Myocyte (in vitro differentiated cells): ENCODE measurements around the gene SLC24A3. TPM values are rescaled to one million over a fixed set of nuclear protein-coding genes. Genes with fewer than 3 reads are reported as not detected.

Experiments
- DNase-seq: peaks from one replicate; pipeline ENCODE4 v3.0.0-alpha.2; 2012; ENCODE audit warnings: low read depth
- total RNA-seq: library from RNA; depleted of rRNA; stranded (reverse); fragments of >200 nt; gene quantifications from 2 replicates; pipeline ENCODE4 v1.2.3, GENCODE V29; 2014

SLC24A3 gene
- total RNA-seq, 1 donor from 2014 or later = 0.03 TPM

DNA sequence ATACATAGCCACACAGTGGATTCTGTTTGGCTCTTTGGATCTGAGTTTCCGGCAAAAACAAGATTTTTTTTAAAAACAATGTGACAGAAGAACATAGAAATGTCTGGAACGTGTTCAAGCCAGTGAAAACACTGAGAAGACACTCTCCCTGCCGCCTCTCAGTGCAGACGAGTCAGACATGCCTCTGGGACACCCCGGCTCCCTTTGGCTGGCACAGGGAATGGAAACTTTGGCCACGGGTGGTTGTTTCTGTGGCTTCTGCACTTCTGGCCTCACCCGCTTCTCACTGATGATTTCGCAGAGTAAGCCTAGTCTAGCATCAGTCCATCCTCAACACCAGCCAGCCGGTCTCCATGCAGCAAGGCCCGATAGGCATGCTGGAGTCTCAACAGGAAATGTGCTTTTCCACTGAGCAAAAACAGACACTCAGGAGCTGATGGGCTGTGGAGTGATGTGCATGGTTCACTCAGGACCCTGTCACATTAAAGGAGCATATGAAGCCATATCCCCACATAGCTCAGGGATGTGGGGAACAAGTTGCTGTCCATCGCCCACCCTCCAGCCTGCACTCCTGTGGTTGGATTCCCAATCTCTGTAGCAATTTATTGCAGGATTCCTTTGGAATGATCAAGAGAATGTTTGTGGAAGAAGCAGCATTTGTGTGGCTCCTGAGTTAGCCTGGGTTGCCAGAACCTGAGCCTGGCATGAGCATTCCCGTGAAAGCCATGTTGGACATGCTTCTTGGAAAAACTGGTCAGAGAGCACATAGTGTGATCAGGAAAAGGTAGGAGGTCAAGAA, 283.7 kb downstream of the SLC24A3 start:
- peak; percentile 67 for DNase-seq

DNA sequence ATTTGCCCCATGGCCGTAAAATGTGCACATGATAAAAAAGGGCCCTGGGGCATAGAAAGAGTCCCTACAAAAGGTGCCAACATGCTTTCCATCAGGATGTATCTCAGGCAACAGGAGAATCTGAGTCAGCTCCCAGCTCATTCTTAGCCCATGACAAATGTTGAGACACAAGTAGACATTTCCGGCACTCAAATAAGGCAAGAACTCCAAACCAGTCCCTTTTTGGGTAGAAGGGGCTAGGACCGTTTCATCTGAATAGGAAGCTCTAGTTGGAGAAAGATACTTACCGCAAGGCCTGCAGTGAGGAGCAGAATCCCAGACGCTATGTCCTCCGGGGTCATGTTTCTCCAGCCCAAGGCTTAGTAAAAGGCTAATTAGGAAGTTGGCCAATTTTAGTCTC, 284.6 kb downstream of the SLC24A3 start:
- DNase-seq = no peak

DNA sequence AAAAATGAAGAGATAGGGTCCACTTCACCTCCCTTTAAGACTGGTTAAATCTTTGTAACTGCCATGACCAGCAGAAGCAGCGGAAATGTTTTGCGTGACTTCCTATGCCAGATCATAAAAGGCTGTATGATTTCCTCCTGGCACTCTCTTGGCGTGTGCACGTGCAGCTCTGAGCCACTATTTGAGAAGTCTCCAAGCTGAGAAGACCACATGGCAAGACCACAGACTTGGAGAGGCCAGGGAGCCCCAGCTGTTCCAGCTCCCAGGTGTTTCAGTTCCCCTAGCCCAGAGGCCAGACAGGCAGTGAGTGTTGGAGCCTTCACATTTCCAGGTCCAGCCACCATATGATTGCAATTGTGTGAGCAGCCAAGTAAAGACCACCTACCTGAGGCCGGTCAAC, 286.3 kb downstream of the SLC24A3 start:
- DNase-seq = peak; percentile 46

DNA sequence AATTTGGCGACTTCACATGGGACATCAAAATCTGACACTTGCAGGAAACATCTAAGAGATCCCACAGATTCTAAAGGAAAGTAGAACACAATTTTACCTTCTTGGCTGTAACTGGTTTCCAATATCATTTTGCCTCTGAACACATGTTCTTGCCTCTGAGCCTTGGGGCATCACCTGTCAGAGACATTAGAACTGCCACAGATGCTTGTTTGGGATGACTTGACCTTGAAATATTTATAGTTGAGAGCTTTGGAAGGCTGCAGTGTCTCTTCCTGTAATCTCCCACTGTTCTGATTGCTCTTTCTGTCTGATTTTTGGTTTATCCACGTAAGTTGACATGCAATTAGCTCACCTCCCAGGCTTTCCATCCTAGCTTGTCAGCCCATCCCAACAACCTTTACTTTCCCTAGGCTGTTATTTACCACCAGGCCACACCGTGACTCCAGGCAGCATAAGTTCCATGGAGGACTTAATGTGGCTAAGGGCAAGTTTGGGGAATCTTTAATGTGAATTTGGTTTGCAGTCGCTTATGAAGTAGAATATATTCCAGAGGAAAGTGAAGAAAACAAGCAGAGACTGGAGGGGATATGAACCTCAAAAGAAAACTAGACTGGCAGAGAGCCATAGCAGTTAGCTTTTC, 289.2 kb downstream of the SLC24A3 start:
- peak; percentile 74 for DNase-seq

DNA sequence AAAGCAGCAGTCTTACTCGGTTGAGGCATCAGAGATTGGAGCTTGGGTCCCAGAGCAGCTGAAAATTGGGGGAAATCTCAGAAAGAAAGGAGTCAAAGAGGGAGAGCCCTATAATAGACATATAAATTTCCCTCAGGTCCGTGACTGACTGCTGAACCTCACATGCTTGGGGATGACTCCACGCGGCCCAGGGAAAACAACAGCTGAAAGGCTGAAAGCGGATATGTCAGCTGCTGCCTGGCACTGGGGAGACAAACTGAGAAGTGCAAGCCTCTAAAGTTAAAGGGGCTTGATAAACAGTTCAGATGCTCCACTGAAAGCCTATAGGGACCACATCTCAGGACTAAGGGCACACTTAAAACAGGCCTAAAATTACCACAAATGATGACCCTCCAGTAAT, 289.7 kb downstream of the SLC24A3 start:
- DNase-seq = peak; percentile 88

DNA sequence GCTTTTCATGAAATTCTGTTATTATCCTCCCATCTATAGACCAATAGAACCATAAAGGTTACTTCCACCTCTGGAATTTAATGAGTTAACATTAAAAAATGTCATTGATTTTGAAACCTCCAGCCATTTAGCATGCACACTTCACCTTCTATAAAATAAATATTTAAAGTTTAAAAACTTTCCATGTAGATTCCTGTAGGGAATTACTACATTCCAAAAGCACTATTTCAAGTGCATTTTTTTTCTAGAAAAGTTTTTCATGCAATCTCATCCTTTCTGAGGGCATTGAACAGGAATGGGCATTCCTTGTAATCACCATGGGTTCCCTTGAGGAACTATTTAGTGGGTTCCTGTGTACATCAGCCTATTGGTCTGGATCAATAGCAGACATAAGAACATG, 291.8 kb downstream of the SLC24A3 start:
- DNase-seq = no peak

DNA sequence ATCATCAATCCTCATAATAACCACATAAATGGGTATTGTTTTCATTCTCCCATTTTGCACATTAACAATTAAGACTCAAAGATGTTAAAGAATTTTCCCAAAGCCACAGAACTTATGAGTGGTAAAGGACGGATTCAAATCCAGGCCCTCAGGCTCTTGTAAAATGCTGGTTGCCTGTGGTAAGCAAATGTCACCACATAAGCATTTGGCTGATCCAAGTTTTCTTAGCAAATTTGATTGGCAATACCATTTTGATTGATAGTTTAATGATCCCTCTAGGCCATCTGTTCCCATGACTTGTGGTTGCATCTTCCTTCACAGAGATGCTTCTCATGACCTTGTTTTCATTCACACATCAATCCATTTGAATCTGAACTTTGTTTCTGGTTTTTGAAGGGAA, 293.6 kb downstream of the SLC24A3 start:
- DNase-seq = no peak

DNA sequence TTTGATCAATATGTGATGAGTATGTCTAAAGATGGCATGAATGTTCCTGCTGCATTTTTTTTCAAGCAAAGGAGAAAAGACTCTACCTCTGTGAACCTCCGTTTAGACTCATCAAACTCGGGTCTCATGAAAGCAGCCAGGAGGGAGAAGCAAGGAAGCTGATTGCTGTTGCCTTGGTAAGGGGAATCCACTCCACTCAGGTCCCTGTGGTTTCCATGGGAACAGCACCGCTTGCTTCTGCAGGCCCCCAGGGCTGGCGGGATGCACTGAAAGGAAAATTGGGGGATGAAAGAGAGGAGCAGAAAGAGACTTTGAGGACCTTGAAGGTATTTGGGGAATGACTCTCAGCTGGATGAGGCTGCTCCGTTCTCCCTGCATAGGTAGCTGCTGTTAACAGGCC, 296.0 kb downstream of the SLC24A3 start:
- DNase-seq = no peak

DNA sequence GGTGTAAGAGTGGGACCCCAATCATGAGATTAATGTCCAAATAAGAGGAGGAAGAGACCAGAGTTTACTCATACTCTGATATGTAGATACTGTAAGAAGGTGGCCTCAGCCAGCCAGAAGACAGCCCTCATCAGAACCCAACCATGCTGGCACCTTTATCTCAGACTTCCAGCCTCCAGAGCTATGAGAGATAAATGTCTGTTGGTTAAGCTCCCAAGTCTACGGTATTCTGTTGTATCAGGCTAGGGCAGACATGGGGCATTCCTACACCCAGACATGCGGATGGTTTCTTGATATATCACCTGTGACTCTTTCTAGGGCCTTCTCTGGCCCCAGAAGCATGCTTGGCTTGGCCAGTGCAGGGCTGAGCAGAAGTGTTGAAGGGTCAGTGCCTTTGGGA, 298.2 kb downstream of the SLC24A3 start:
- DNase-seq = no peak

DNA sequence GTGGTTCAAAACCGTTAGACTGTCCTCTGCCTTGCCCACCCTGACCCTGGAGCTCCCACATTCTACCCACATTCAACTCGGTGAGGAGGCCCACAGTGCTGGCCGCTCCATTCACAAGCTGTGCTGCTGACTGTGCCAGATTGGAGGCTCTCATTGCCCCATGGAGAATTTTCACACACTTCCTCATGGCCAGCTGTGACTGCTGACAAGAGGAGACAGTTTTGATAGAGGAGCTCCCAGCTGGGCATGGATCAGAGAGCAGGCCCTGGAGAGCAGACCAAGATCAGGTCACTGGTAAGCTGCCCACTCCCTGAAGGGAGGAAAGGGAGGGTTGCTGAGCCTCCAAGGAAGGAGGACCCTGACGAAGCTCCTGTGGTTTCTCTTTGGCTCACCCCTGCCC, 299.5 kb downstream of the SLC24A3 start:
- no peak for DNase-seq

DNA sequence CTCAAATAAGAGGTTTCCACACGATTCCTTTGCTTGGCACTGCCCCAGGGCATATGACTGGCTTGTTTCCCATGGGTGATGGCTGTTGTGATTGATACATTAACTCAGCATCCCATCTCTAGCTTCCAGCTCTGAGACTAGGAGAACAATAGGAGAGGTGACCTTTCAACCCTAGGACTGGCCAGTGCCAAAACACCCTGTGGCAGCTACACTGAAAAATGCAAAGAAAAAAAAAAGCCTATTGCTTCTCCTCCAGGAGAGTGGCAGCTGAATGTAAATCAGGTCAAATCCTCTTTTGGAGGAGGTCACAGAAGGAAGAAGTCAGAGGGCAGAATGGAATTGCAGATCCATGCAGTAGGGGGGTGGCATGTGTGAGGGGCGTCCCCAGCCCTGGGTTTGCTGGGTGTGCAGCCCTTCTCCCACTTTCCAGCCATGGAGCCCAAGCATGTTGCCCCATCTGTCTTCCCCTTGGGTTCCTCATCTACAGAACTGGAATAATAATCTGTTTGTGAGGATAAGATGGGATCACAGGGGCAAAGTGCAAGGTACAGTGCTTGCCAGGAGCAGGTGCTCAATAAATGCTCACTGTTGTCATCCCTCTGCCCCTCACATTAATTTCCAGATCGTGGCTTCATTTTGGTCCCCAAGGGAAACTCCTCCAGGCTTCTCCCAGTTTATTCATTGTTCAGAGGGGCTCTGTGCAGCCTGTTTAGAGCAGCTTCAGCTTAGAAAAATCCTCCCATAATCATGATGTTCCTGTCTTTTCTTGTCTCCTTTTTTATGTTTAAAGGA, 300.6 kb downstream of the SLC24A3 start:
- no peak for DNase-seq

DNA sequence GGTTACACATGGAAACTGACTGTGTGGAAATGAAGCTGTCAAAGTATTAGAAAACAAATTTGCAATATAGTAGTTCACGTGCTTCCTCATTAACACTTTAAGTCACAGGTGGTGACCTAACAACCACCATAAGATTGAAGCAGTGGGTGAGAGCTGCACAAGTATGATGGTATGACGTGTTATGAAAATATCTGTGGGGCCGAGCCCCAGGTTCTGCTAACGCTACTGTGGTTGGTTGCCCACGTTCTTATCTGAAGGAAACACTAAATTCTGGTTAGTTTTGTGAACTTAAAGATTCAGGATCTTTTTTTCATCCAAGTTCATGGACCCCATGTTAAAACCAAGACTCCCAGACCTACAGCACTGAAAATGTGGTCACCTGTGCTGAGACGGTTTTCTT, 302.6 kb downstream of the SLC24A3 start:
- no peak for DNase-seq

DNA sequence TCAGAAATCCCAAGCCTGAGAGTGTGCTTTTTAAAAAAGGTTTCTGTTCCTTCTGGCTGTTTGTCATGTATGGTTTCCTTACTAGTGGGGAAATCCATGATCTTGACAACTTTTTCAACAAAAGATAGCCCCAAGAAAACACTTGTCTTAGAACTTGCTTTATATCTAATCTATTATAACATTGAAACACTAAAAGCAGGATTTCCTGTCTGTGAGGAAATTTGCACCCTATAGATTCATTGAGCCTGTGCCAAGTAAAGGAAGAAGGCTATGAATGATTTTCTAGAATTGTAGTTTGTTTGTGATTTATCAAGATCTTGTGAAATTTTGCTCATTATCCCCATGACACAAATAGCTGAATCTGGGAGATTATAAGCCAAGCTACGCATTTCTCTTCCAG, 307.0 kb downstream of the SLC24A3 start:
- DNase-seq = no peak

DNA sequence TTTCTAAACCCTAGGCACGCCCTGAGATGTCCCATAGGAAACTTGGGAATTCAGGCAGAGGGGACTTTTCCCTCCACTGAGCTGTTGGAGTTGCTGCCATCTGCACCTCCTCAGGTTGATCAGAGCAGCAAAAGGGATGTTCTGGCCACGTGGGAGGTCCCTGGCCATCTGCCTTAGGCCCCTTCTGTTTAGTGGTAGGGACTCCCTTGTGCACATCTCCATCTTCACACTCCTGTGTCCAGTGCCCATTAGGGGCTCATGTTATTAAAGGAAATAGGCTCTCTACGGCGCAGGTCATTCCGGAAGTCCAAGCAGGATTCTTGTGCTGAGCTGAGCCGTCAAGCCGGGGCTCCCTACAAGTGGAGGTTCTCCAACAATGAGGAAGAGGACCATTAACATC, 307.8 kb downstream of the SLC24A3 start:
- no peak for DNase-seq

DNA sequence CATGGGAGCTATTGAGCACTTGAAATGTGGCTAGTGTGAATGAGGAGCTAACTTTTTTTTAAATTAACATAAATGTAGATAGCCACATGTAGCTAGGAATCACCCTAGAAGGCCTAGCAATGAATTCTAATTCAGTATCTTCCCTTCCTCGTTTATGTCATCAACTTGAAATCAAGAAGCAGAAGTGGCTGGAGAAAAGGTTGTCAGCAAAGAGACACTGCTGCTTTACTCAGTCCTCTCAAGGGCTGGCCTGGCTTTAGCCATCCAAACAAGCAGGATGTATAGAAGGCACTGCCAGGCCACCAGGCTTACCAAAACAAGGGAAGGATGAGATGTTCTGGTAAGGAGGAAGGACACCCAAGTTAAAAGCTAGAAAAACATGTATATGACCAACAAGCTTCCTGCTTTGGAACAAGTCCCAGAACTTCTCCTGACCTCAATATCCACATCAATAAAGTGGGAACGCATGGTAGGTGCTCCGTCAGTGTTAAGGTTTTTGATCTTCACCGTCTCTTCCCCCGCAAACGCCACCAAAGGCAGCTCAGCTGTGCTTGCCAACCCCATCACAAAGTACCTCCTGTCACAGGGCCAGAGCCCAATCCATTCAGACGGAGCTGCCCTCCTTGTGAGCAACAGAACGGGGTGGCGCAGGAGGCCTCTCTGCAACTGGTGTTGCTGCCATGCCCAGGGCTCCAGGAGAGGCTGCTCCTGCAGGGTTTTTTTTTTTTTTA, 309.8 kb downstream of the SLC24A3 start:
- DNase-seq = no peak

DNA sequence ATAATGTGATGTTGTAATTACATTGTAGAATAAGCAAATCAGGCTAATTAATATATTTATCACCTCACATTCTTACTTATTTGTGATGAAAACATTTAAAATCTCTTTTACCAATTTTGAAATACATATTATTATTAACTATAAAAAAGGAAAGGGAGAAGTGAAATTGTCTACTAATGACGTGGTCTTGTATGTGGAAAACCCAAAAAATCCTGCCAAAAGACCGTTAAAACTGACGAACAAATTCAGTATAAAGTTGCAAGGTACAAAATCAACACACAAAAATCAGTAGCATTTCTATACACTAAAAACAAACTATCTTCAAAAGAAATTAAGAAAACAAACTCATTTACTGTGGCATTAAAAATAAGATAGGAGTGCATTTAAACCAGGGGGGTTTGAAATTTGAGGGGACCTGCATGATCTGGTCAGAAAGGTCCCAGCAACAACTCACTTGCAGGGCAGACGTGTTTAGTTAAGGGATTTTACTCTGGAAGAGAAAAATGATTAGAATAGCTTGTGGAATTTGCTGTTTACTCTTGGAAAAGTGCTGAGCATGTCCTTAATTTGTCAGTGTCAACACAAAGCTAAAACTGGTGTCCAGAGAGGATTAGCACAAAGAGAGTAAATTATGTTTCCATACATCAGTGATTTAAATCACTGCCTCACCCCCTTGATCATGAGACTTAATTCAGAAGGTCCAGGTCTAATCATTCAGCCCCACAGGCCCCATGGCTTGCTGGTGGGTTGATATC, 310.6 kb downstream of the SLC24A3 start:
- DNase-seq = no peak

DNA sequence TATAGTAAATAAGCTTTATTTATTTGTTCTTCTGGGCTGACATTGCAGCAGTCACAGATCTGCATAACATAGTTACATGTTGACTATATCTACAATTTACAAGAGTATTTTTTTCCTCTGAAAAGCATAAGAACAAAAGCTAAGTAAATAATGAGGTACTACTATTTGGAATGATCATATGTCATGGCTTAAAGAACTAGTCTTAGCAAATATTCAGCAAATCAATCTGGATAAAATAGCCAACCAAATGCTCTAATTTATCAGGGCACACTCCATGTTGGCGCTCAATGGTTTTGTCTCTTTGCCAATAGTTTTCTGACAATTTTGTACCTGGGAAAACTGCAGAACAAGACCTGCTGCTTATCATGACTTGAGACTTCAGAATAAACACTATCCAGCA, 312.2 kb downstream of the SLC24A3 start:
- no peak for DNase-seq

DNA sequence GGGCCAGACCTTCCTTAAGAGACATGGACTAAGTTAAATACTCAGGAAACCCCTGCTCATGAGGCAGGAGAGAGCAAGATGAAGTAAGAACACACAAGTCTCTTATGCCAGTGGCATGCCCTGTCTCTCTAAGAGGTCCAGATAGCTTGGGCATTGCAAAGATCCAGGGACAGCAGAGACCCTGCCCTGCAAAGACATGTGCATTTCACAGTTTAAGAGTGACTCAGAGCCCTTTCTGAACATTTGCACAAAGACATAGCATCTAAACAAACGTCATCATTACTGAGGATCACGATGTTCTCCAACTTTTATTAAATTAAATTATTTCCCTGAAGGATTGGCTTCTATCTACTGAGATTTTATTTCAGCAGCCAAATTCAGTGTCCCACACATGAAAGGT, 315.1 kb downstream of the SLC24A3 start:
- DNase-seq = no peak

DNA sequence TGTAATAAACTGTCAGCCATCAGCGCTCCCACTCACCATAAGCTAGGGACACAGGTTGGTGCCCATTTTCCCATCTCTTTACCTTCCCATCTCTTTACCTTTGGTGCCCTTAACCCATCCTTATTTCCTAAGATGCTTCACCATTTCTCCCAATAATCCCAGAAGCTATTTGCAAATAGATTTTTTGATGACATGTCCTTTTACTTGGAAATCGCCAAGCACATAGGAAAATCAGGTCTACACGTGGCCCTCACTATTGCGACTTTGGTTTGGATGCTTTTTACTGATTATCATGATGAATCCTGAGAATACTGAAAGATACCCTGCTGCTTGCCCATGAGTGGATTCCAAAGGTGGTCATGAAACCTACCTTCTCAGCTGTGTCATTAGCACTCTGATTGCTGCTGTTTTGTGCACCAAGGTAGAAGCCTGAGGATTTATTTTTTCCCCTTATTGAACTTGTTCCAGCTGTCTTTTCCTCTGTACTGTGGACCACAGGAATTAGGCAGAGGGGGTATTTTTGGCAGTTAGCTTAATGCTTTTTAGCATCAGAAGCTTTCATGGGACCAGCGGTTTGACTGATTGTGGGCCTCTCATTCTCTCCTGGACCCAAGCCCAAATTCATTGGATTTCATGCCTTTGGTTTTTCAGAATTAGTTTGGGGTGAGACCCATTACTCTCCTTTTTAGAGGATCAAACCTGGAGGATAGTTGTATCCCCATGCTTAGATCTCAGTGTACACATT, 316.0 kb downstream of the SLC24A3 start:
- DNase-seq = peak; percentile 26

DNA sequence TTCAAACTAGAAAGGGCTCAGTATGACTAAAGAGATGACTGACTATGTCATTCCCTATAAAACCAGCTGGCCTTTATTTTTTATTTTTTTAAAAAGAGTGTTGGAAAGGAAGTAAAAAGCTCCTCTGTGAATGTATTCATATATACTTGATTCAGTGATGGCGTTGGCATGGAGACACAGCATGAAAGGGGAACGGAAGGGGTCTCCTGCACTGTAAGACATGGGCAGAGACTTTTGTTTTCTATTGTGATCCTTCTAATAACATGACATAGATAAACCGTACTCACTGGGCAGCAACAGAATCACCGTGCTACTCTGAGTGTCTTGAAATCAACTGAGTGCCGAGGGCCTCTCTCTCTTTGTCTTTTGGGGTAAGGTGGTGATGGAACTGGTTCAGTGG, 317.6 kb downstream of the SLC24A3 start:
- DNase-seq = no peak
